Right lobe of liver (tissue), 6 donors: ENCODE data around the gene ZGRF1. TPM values are rescaled to one million over a fixed set of nuclear protein-coding genes. Genes with fewer than 3 reads are reported as not detected.
"Not testable (repeated sequence)": the region's sequence is repeated elsewhere in the genome, so short reads cannot be mapped to it uniquely, and the experiment has no call there.

Experiments used
- ATAC-seq, 4 donors: fragments of 200-7000 bp; cut with Tn5 transposase; one replicate each; pipeline ENCODE4 v1.9.1; 2020; ENCODE audit warnings: mild to moderate bottlenecking in 4 of 4, moderate library complexity in 4 of 4
- DNase-seq, 3 donors: peaks; one replicate each; pipeline ENCODE4 v3.0.0-alpha.2; 2020
- H3K27ac ChIP-seq, 3 donors: fragments of 200-600 bp; one replicate each; pipeline ENCODE4 v1.8.0; 2022
- H3K27me3 ChIP-seq, 2 donors: fragments of 200-600 bp; one replicate each; pipeline ENCODE4 v1.8.0; 2022
- H3K36me3 ChIP-seq, 4 donors: fragments of 200-600 bp; sonication (generic) in 1 of 4; one replicate each; pipeline versions ENCODE4 v1.5.1 to v1.8.0; 2017 to 2022; ENCODE audit warnings: control low read depth in 1 of 4
- H3K4me1 ChIP-seq, 4 donors: fragments of 200-600 bp; sonication (generic) in 1 of 4; one replicate each; pipeline versions ENCODE4 v1.5.1 to v1.8.0; 2017 to 2022; ENCODE audit warnings: control low read depth in 1 of 4
- H3K4me3 ChIP-seq, 3 donors: fragments of 200-600 bp; one replicate each; pipeline ENCODE4 v1.8.0; 2022
- H3K9me3 ChIP-seq, 4 donors: fragments of 200-600 bp; sonication (generic) in 1 of 4; one replicate each; pipeline versions ENCODE4 v1.5.1 to v1.8.0; 2017 to 2022; ENCODE audit warnings: control low read depth in 1 of 4
- CTCF ChIP-seq, 4 donors: fragments of 200-600 bp in 3 of 4; fragments of 450-650 bp in 1 of 4; IDR thresholded peaks; one replicate each; pipeline versions ENCODE4 v1.5.1 to v1.8.0; 2016 to 2022; ENCODE audit warnings: antibody characterized with exemption in 4 of 4, mild to moderate bottlenecking in 2 of 4
- POLR2A ChIP-seq: fragments of 450-650 bp; IDR thresholded peaks from one replicate; pipeline ENCODE4 v1.6.1; 2017; ENCODE audit warnings: antibody characterized with exemption, mild to moderate bottlenecking
- WGBS: methylation state at CpG from one replicate; pipeline ENCODE4 v1.1.6; 2018; ENCODE audit warnings: low coverage, low lambda C conversion rate; ENCODE audit not compliant: insufficient coverage; ENCODE audit errors: missing lambda C conversion rate; 5-methylcytosine and 5-hydroxymethylcytosine counted together
- intact Hi-C, 2 donors: fragments of 100-400 bp; cut with DNase I; formaldehyde crosslinking; loops; one replicate each; pipeline versions ENCODE4 v1.11.2 to v1.14.1; 2022
- microRNA counts: library from miRNA; unstranded; fragments of <30 nt; microRNA quantifications from one replicate; lab custom pipeline; 2016
- microRNA-seq, 2 donors: library from miRNA; unstranded; fragments of <30 nt; microRNA quantifications; one replicate each; pipeline ENCODE4, GENCODE V29; 2019 to 2020
- small RNA-seq, 2 experiments: library from RNA; depleted of rRNA; stranded (forward); fragments of <200 nt; gene quantifications; one replicate each; pipeline ENCODE3, GENCODE V24; 2016
- total RNA-seq, 6 experiments: library from RNA; depleted of rRNA in 2 of 6; stranded (reverse); fragments of >200 nt in 2 of 6; fragmentation: NEBNext Ultra II Directional in 3 of 6; extraction: Animal tissue kit (Norgen Biotek cat#: 25700) in 3 of 6; gene quantifications; one replicate each; pipeline versions ENCODE4 v1.1.0 to v1.2.4, GENCODE V29; 2016 to 2023
- donor health status: DM: no; HTN: yes; CAD: no.
- donor health status: DM: no; HTN: no; CAD: no.
- donor health status: DM: no; HTN: no; CAD: no.
- donor health status: DM: no; HTN: yes; CAD: no.
- donor health status: DM: no; HTN: yes; CAD: no.

ZGRF1 gene
- total RNA-seq, 6 experiments from 2014 or later: 0.71 to 3.7 (median 2.0) TPM

- no peak overlapping the region for H3K4me3 ChIP-seq
- H3K27me3 ChIP-seq: peaks cover 0 to 18% of the 10 kb centered on the region in 2 donors
- H3K27ac ChIP-seq: no peak overlapping the region
- H3K36me3 ChIP-seq: no peaks in the 10 kb centered on the region
- TF ChIP-seq POLR2A (no peak), CTCF (IDR thresholded peaks at IDR 0.05) (no peak)
- DNase-seq: no peak
- 56% methylated on average over 4 of the region's 4 CpGs for WGBS
- intact Hi-C loops: no loop called here
- no peaks in the 10 kb centered on the region for H3K4me1 ChIP-seq
- H3K9me3 ChIP-seq: no peaks in the 10 kb centered on the region
- no peak for ATAC-seq
These were observed 131.9 kb downstream of the ZGRF1 start for GRCh38 chr4:112504807-112505206.

DNA sequence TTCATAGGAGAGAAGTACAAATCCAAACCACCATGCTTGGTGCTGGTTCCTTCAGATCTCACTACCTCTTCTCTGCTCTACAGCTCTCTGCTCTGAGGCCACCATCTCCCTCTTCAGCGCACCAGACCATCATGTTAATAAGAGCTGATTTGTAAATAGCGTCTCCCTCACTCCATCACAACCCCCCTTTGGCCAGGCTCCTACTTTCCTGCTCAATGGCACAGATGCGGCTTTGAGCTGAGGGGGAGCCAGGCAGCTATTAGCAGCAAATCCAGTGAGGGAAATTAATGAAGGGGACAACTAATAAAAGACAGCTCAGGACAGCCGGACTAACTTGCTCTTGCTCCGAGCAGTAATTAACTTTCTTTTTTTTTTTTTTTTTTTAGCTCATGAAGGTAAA lies 133.8 kb downstream of the ZGRF1 start:
- H3K27ac ChIP-seq: no peak overlapping the region
- DNase-seq (no peak), ATAC-seq (no peak)
- H3K36me3 ChIP-seq: no peaks in the 10 kb centered on the region
- no peaks in the 10 kb centered on the region for H3K4me1 ChIP-seq
- peaks cover 0 to 8% of the 10 kb centered on the region in 2 donors for H3K27me3 ChIP-seq
- WGBS: 67% methylated on average over 5 of the region's 5 CpGs
- no peaks in the 10 kb centered on the region for H3K9me3 ChIP-seq
- no peak overlapping the region for H3K4me3 ChIP-seq
- no peak for TF ChIP-seq POLR2A
- TF ChIP-seq CTCF (IDR thresholded peaks at IDR 0.05): no peak
- intact Hi-C loops: no loop called here

- 59% methylated on average over 7 of the region's 7 CpGs for WGBS
- no peak overlapping the region for H3K4me3 ChIP-seq
These were observed 144.4 kb downstream of the ZGRF1 start for GRCh38 chr4:112492321-112492720.

DNA sequence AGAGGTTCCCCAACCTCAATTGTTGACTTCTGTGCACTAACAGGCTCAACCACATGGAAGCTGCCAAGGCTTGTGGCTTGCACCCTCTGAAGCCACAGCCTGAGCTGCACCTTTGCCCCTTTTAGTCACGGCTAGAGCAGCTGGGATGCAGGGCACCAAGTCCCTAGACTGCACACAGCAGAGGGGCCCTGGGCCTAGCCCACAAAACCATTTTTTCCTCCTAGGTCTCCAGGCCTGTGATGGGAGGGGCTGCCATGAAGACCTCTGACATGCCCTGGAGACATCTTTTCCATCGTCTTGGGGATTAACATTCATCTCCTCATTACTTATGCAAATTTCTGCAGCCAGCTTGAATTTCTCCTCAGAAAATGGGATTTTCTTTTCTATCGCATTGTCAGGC lies 145.9 kb downstream of the ZGRF1 start:
- ATAC-seq, DNase-seq, H3K36me3 ChIP-seq, H3K4me1 ChIP-seq, H3K4me3 ChIP-seq, H3K27me3 ChIP-seq, H3K9me3 ChIP-seq, intact Hi-C loops, H3K27ac ChIP-seq: not testable (repeated sequence)
- 72% methylated on average over 2 of the region's 3 CpGs for WGBS

More at GRCh38 chr4:112492321-112492720, 144.4 kb downstream of the ZGRF1 start:
- no peak for TF ChIP-seq POLR2A
- TF ChIP-seq CTCF (IDR thresholded peaks at IDR 0.05): no peak
- H3K27me3 ChIP-seq: no peaks in the 10 kb centered on the region
- ATAC-seq (no peak), DNase-seq (no peak)
- no peak overlapping the region for H3K27ac ChIP-seq
- H3K4me1 ChIP-seq: no peaks in the 10 kb centered on the region
- H3K9me3 ChIP-seq: no peaks in the 10 kb centered on the region
- intact Hi-C loops: no loop called here
- H3K36me3 ChIP-seq: no peaks in the 10 kb centered on the region

MicroRNAs encoded within 50 kb of the gene (microRNA counts, 767-probe panel; counts per million panel counts)
- 237 counts per million for microRNA hsa-miR-302a-3p (lab: Ali Mortazavi, UCI)
- 237 counts per million for microRNA hsa-miR-302b-3p (lab: Ali Mortazavi, UCI)
- 237 counts per million for microRNA hsa-miR-302c-3p (lab: Ali Mortazavi, UCI)
- 9,221 counts per million, percentile 47 among the panel's probes with 10 or more counts for microRNA hsa-miR-302d-3p (lab: Ali Mortazavi, UCI)
- microRNA hsa-miR-367-3p (lab: Ali Mortazavi, UCI): 237 counts per million

Small RNAs within 50 kb of the gene (microRNA-seq; reads per million reads assigned to microRNA genes)
- gene MIR302A (0 to 0.29 reads per million in 2 donors), gene MIR302B (0 to 0.64 reads per million in 2 donors), gene MIR302C (0 reads per million in 2 donors), gene MIR302D (0 to 0.64 reads per million in 2 donors), gene MIR367 (0 reads per million in 2 donors)

Small RNAs within 50 kb of the gene (small RNA-seq; reads per million reads assigned to genes)
- gene MIR302A (0 reads per million in 2 experiments), gene MIR302C (0 reads per million in 2 experiments), gene MIR302D (0 reads per million in 2 experiments), gene MIR367 (0 reads per million in 2 experiments)

Other genes starting within 250 kb of the ZGRF1 start
- not detected for gene NEUROG2, start 120.7 kb downstream of the ZGRF1 start, total RNA-seq
- 10 to 100 TPM; 12.7 to 28.8 (median 20.4) TPM for gene LARP7, start 234 bp upstream of the ZGRF1 start, total RNA-seq